RWPE1 (cell line): Measurements from ENCODE around the gene ASB2.

Source experiments
- CTCF ChIA-PET: fragments of 350-600 bp; sonication (Branson Sonifier 250); formaldehyde crosslinking; extraction: SDS; loops from one replicate; lab custom pipeline; 2021; lab: Yijun Ruan, JAX
- POLR2A ChIA-PET: fragments of 400-600 bp; formaldehyde crosslinking; extraction: SDS; loops from one replicate; lab custom pipeline; 2020; ENCODE audit warnings: antibody characterized with exemption; ENCODE audit not compliant: low non-redundant PET; lab: Yijun Ruan, JAX
- DNase-seq: peaks from one replicate; pipeline ENCODE4 v3.0.0; 2012; ENCODE audit warnings: low spot score
- H3K27ac ChIP-seq: fragments of 450-650 bp; 2 replicates; pipeline ENCODE4 v1.5.1; 2017
- TF ChIP-seq, protein P1 (sequence below): fragments of 450-650 bp; conservative IDR thresholded peaks from 2 replicates; pipeline ENCODE4 v1.5.1; 2017; ENCODE audit warnings: low read depth, mild to moderate bottlenecking

The ASB2 gene

GRCh38 chr14:93951635-93952540, 24.5 kb downstream of the ASB2 start:
- TF ChIP-seq, protein P1, sequence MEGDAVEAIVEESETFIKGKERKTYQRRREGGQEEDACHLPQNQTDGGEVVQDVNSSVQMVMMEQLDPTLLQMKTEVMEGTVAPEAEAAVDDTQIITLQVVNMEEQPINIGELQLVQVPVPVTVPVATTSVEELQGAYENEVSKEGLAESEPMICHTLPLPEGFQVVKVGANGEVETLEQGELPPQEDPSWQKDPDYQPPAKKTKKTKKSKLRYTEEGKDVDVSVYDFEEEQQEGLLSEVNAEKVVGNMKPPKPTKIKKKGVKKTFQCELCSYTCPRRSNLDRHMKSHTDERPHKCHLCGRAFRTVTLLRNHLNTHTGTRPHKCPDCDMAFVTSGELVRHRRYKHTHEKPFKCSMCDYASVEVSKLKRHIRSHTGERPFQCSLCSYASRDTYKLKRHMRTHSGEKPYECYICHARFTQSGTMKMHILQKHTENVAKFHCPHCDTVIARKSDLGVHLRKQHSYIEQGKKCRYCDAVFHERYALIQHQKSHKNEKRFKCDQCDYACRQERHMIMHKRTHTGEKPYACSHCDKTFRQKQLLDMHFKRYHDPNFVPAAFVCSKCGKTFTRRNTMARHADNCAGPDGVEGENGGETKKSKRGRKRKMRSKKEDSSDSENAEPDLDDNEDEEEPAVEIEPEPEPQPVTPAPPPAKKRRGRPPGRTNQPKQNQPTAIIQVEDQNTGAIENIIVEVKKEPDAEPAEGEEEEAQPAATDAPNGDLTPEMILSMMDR, result no peak
- H3K27ac ChIP-seq, result no peak overlapping the region

DNA sequence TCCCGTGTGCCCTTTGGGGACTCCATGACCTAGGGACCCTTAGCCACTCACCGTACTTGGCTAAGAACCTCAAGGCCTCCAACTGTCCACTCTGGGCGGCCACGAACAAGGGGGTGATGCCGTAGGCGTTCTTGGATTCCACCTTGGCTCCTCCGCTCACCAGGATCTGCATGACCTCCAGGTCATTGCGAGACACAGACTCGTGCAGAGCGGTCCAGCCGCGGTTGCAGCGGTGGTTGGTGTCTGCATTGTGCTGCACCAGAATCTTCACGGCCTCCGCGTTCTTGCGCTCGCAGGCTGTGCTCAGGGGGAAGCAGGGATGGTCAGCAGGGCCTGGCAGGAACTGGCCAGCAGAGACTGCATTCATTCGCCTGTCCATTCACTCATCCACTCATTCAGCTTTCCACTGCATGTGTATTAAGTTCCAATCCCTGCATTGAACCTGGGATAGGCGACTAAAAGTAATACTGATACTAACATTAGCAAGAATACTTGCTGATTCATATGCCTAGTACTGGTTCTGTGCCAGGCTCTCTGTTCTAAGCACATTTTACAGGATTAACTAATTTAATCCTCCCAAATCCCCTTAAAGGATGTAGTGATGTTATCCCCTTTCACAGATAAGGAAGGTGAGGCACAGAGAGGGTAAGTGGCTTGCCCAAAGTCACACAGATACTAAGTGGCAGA, 25.3 kb downstream of the ASB2 start:
- CTCF ChIA-PET, result no interaction called here
- TF ChIP-seq, protein P1, result no peak
- POLR2A ChIA-PET, result no interaction called here
- no peak overlapping the region for H3K27ac ChIP-seq
- no peak for DNase-seq

More at GRCh38 chr14:93951635-93952540, 24.5 kb downstream of the ASB2 start:
- ChIA-PET CTCF (interaction anchor here (1.1 to 1.2 kb wide), 3 partner anchors 13 to 185 kb away, joined by 3 to 6 read pairs (median 3); no protein-coding TSS in a partner anchor), POLR2A (no interaction called here)
- DNase-seq, result no peak

DNA sequence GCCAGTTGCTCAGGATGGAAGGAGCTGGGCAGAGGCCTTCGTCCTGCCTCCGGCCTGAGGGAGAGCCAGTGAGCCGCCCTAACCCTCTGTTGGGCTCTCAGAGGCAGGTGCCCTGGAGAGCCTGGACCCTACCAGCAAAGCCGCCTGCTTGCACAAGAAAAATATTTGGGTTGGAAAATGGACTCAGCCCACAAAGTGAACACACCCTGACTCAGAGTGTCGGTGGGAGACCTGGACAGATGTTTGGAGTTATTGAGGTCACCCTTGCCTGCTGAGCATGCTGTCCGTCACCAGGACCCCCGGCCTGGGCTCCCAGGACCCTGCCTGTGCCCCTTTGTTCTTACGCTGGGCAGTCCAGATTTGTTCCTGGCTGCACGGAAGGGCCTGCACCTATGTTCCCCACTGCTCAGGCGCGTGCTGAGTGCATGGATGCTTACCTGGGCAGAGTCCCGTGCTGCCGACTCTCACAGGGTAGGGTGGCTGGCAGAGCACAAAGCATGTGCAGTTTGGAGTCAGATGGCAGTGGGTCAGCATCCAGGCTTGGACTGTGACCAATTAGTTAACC, 26.8 kb downstream of the ASB2 start:
- ChIA-PET CTCF (interaction anchor here (0.8 to 1.8 kb wide), 3 partner anchors 9 to 37 kb away, joined by 3 to 4 read pairs (median 3); no protein-coding TSS in a partner anchor), POLR2A (interaction anchor here (0.6 kb wide), 1 partner anchor 13 kb away, joined by 16 read pairs; no protein-coding TSS in a partner anchor)
- DNase-seq, result no peak
- TF ChIP-seq, protein P1, result no peak
- no peak overlapping the region for H3K27ac ChIP-seq

DNA sequence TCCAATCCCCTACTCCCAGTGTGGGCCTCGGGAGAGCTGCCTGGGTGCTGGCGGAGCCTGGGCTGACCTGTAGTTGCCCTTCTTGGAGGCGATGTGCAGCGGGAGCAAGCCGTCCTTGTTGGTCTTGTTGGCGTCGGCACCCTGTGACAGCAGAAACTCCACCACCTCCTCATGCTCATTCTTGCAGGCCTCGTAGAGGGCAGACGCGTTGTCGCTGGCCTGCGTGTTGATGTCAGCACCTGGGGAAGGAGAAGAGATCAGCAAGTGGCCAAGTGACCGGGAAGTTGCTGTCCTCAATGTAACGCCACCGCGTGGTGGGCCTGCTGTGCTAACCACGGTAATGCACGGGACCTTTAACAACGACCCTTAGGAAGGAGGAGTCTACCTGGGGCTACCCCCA, 29.1 kb downstream of the ASB2 start:
- H3K27ac ChIP-seq, result no peak overlapping the region
- TF ChIP-seq, protein P1, result no peak
- no peak for DNase-seq
- ChIA-PET CTCF (no interaction called here), POLR2A (no interaction called here)

GRCh38 chr14:93946541-93947090, 29.8 kb downstream of the ASB2 start:
- CTCF ChIA-PET, result no interaction called here
- TF ChIP-seq, protein P1, result no peak
- POLR2A ChIA-PET, result interaction anchor here (1.1 kb wide), 1 partner anchor 9 kb away, joined by 3 read pairs; no protein-coding TSS in a partner anchor
- peak overlapping the region; percentile 58 for H3K27ac ChIP-seq
- DNase-seq, result peak; percentile 28
